Neural cell (in vitro differentiated cells): ENCODE results near the gene EYS. TPM values are rescaled to one million over a fixed set of nuclear protein-coding genes. Genes with fewer than 3 reads are reported as not detected.

Experiments
- H2AFZ ChIP-seq: fragments of 200-600, 300-800 bp; sonication (generic), shearing (Covaris generic); 2 replicates; pipeline ENCODE4 v1.6.0; 2014; ENCODE audit warnings: low read depth, mild to moderate bottlenecking, antibody characterized with exemption, low read length, moderate library complexity
- H3F3A ChIP-seq: fragments of 200-600 bp; shearing (Covaris generic); 2 replicates; pipeline ENCODE4 v1.6.1; 2016; ENCODE audit warnings: mild to moderate bottlenecking, moderate library complexity, mixed read lengths, antibody characterized with exemption, low read length; ENCODE audit not compliant: insufficient read depth, poor library complexity, severe bottlenecking
- H3K27ac ChIP-seq: fragments of 200-600, 300-800 bp; sonication (generic), shearing (Covaris generic); 2 replicates; pipeline ENCODE4 v1.5.1; 2014; ENCODE audit warnings: mild to moderate bottlenecking, low read length, moderate library complexity
- H3K27me3 ChIP-seq: fragments of 300-800, 200-600 bp; sonication (generic), shearing (Covaris generic); 2 replicates; pipeline ENCODE4 v1.6.0; 2014; ENCODE audit warnings: mild to moderate bottlenecking, low read depth, low read length, moderate library complexity; ENCODE audit not compliant: insufficient read depth
- H3K36me3 ChIP-seq: fragments of 300-800, 200-600 bp; sonication (generic), shearing (Covaris generic); 2 replicates; pipeline ENCODE4 v1.5.1; 2014; ENCODE audit warnings: mild to moderate bottlenecking, antibody characterized with exemption, low read length, moderate library complexity; ENCODE audit not compliant: insufficient read depth
- H3K4me2 ChIP-seq: fragments of 300-800, 200-600 bp; sonication (generic), shearing (Covaris generic); 2 replicates; pipeline ENCODE4 v1.6.0; 2014; ENCODE audit warnings: mild to moderate bottlenecking, low read length
- H3K4me3 ChIP-seq: fragments of 300-800, 200-600 bp; sonication (generic), shearing (Covaris generic); 2 replicates; pipeline ENCODE4 v1.5.1; 2014; ENCODE audit warnings: mild to moderate bottlenecking, low read length, moderate library complexity
- H3K79me2 ChIP-seq: fragments of 200-600 bp; shearing (Covaris generic); replicated peaks from 2 replicates; pipeline ENCODE4 v1.6.0; 2014; ENCODE audit warnings: mild to moderate bottlenecking, low read length, moderate library complexity; ENCODE audit not compliant: insufficient read depth
- H3K9ac ChIP-seq: fragments of 300-800, 200-600 bp; sonication (generic), shearing (Covaris generic); 2 replicates; pipeline ENCODE4 v1.6.1; 2016; ENCODE audit warnings: mild to moderate bottlenecking, low read length, mixed read lengths
- H3K9me2 ChIP-seq: fragments of 200-600 bp; shearing (Covaris generic); 2 replicates; pipeline ENCODE4 v1.6.1; 2016; ENCODE audit warnings: mild to moderate bottlenecking, low read length, mixed read lengths; ENCODE audit not compliant: insufficient read depth
- H3K9me3 ChIP-seq: fragments of 200-600, 300-800 bp; sonication (generic), shearing (Covaris generic); 2 replicates; pipeline ENCODE4 v1.6.1; 2016; ENCODE audit warnings: mild to moderate bottlenecking, mixed run types, low read length, moderate library complexity, mixed read lengths
- H4K20me1 ChIP-seq: fragments of 200-600 bp; shearing (Covaris generic); 2 replicates; pipeline ENCODE4 v1.6.1; 2016; ENCODE audit warnings: mild to moderate bottlenecking, mixed run types; ENCODE audit not compliant: insufficient read depth
- EP300 ChIP-seq: fragments of 450-650 bp; conservative IDR thresholded peaks from 2 replicates; pipeline ENCODE4 v1.6.1; 2014; ENCODE audit warnings: antibody characterized with exemption, mild to moderate bottlenecking, moderate library complexity; ENCODE audit not compliant: poor library complexity, severe bottlenecking
- EZH2 ChIP-seq: fragments of 200-600, 300-800 bp; shearing (Covaris generic), sonication (generic); IDR thresholded peaks from 2 replicates; pipeline ENCODE4 v1.6.1; 2014; ENCODE audit warnings: antibody characterized with exemption, low read length, borderline replicate concordance, mild to moderate bottlenecking; ENCODE audit not compliant: insufficient read depth, poor library complexity, severe bottlenecking
- MXI1 ChIP-seq: fragments of 450-650 bp; conservative IDR thresholded peaks from 2 replicates; pipeline ENCODE4 v1.6.1; 2014; ENCODE audit warnings: antibody characterized with exemption, mild to moderate bottlenecking; ENCODE audit not compliant: poor library complexity, severe bottlenecking
- POLR2AphosphoS5 ChIP-seq: IDR thresholded peaks from 2 replicates; pipeline ENCODE4 v1.6.1; 2012
- RAD21 ChIP-seq: fragments of 450-650 bp; conservative IDR thresholded peaks from 2 replicates; pipeline ENCODE4 v1.6.1; 2014; ENCODE audit warnings: antibody characterized with exemption, mild to moderate bottlenecking, moderate library complexity
- REST ChIP-seq: IDR thresholded peaks from 2 replicates; pipeline ENCODE4 v1.6.1; 2012; ENCODE audit warnings: borderline replicate concordance
- SMC3 ChIP-seq: fragments of 450-650 bp; conservative IDR thresholded peaks from 2 replicates; pipeline ENCODE4 v1.6.1; 2014; ENCODE audit warnings: antibody characterized with exemption, mild to moderate bottlenecking, moderate library complexity; ENCODE audit not compliant: poor library complexity
- TAF1 ChIP-seq: IDR thresholded peaks from 2 replicates; pipeline ENCODE4 v1.6.1; 2012; ENCODE audit warnings: low read depth
- polyA plus RNA-seq: library from polyadenylated mRNA; depleted of rRNA; stranded (reverse); fragments of >200 nt; gene quantifications from 2 replicates; pipeline ENCODE4 v1.2.3, GENCODE V29; 2014
- TF ChIP-seq, protein P1 (sequence below): fragments of 450-650 bp; IDR thresholded peaks from 2 replicates; pipeline ENCODE4 v1.5.1; 2014; ENCODE audit warnings: antibody characterized with exemption, mild to moderate bottlenecking, moderate library complexity; ENCODE audit not compliant: poor library complexity, severe bottlenecking

EYS gene
- polyA plus RNA-seq, 1 donor from 2014 or later = 0.38 TPM

DNA sequence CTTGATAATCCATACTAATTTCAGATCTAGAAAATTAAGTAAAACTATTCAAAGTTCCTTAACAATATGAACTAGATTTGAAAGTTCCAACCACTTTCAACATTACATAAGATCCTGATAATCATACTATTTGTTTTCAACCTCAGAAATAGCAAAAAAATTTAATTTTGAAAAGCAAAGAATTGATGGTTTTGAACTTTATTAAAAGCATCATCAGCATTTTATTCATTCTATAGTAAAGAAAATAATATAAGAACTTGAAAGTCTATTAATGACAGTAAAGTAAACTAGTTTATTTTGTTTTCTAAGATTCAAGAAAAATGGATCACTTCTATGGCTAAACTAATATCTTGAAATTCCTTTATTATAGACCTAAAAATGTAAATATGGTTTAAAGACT, 26.8 kb downstream of the EYS start:
- Histone ChIP-seq H2AFZ (no peak overlapping the region), H3K4me2 (no peak overlapping the region), H3K4me3 (no peak overlapping the region), H3K27ac (no peak overlapping the region), H4K20me1 (no peaks in the 10 kb centered on the region), H3K79me2 (no peaks in the 10 kb centered on the region), H3K9me3 (no peaks in the 10 kb centered on the region), H3K27me3 (no peaks in the 10 kb centered on the region), H3K9ac (no peak overlapping the region), H3F3A (peaks cover 5% of the 10 kb centered on the region), H3K36me3 (no peaks in the 10 kb centered on the region), H3K9me2 (no peaks in the 10 kb centered on the region)
- TF ChIP-seq SMC3 (no peak), RAD21 (no peak), REST (no peak), EZH2 (no peak), MXI1 (no peak), TAF1 (no peak)
- TF ChIP-seq, protein P1, sequence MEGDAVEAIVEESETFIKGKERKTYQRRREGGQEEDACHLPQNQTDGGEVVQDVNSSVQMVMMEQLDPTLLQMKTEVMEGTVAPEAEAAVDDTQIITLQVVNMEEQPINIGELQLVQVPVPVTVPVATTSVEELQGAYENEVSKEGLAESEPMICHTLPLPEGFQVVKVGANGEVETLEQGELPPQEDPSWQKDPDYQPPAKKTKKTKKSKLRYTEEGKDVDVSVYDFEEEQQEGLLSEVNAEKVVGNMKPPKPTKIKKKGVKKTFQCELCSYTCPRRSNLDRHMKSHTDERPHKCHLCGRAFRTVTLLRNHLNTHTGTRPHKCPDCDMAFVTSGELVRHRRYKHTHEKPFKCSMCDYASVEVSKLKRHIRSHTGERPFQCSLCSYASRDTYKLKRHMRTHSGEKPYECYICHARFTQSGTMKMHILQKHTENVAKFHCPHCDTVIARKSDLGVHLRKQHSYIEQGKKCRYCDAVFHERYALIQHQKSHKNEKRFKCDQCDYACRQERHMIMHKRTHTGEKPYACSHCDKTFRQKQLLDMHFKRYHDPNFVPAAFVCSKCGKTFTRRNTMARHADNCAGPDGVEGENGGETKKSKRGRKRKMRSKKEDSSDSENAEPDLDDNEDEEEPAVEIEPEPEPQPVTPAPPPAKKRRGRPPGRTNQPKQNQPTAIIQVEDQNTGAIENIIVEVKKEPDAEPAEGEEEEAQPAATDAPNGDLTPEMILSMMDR = no peak

- H2AFZ ChIP-seq = no peak overlapping the region
- no peaks in the 10 kb centered on the region for H3K27me3 ChIP-seq
- no peak for TF ChIP-seq EZH2
- no peak for TF ChIP-seq MXI1
- no peak for TF ChIP-seq POLR2AphosphoS5
- no peak for TF ChIP-seq REST
- no peak for TF ChIP-seq EP300
- TF ChIP-seq, protein P1 = no peak
- no peak for TF ChIP-seq TAF1
- TF ChIP-seq SMC3 = no peak
- TF ChIP-seq RAD21 = no peak
Measured at GRCh38 chr6:65671922-65672321, 35.1 kb downstream of the EYS start.

More at GRCh38 chr6:65671922-65672321, 35.1 kb downstream of the EYS start:
- Histone ChIP-seq H3K36me3 (no peaks in the 10 kb centered on the region), H3K4me3 (no peak overlapping the region), H3K27ac (no peak overlapping the region), H4K20me1 (no peaks in the 10 kb centered on the region), H3F3A (no peaks in the 10 kb centered on the region), H3K9me2 (no peaks in the 10 kb centered on the region), H3K79me2 (no peaks in the 10 kb centered on the region), H3K9ac (no peak overlapping the region), H3K9me3 (no peaks in the 10 kb centered on the region), H3K4me2 (no peak overlapping the region)
